ENCODE results near the gene OTX2. TPM values are rescaled to one million over a fixed set of nuclear protein-coding genes. Genes with fewer than 3 reads are reported as not detected.

OTX2 gene
- total RNA-seq, 4 donors from 2014 or later: not detected

- no peak for TF ChIP-seq EP300 (IDR thresholded peaks at IDR 0.05)
- TF ChIP-seq, protein P1, sequence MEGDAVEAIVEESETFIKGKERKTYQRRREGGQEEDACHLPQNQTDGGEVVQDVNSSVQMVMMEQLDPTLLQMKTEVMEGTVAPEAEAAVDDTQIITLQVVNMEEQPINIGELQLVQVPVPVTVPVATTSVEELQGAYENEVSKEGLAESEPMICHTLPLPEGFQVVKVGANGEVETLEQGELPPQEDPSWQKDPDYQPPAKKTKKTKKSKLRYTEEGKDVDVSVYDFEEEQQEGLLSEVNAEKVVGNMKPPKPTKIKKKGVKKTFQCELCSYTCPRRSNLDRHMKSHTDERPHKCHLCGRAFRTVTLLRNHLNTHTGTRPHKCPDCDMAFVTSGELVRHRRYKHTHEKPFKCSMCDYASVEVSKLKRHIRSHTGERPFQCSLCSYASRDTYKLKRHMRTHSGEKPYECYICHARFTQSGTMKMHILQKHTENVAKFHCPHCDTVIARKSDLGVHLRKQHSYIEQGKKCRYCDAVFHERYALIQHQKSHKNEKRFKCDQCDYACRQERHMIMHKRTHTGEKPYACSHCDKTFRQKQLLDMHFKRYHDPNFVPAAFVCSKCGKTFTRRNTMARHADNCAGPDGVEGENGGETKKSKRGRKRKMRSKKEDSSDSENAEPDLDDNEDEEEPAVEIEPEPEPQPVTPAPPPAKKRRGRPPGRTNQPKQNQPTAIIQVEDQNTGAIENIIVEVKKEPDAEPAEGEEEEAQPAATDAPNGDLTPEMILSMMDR (IDR thresholded peaks at IDR 0.05): no peak
- no peak for TF ChIP-seq POLR2A (IDR thresholded peaks at IDR 0.05)
- no peak for TF ChIP-seq POLR2AphosphoS5 (IDR thresholded peaks at IDR 0.05)
- no peak for DNase-seq (ENCODE audit: low spot score in 2 of 2)
- Histone ChIP-seq H3K36me3 (no peaks in the 10 kb centered on the region), H3K4me1 (peaks cover 30% of the 10 kb centered on the region), H3K27me3 (peaks cover 87% of the 10 kb centered on the region), H3K9me3 (no peaks in the 10 kb centered on the region), H3K4me3 (no peak overlapping the region), H3K27ac (no peak overlapping the region)
- WGBS: 22% methylated on average over 15 of the region's 17 CpGs
Measured at GRCh38 chr14:56795284-56795622, 15.0 kb downstream of the OTX2 start.

DNA sequence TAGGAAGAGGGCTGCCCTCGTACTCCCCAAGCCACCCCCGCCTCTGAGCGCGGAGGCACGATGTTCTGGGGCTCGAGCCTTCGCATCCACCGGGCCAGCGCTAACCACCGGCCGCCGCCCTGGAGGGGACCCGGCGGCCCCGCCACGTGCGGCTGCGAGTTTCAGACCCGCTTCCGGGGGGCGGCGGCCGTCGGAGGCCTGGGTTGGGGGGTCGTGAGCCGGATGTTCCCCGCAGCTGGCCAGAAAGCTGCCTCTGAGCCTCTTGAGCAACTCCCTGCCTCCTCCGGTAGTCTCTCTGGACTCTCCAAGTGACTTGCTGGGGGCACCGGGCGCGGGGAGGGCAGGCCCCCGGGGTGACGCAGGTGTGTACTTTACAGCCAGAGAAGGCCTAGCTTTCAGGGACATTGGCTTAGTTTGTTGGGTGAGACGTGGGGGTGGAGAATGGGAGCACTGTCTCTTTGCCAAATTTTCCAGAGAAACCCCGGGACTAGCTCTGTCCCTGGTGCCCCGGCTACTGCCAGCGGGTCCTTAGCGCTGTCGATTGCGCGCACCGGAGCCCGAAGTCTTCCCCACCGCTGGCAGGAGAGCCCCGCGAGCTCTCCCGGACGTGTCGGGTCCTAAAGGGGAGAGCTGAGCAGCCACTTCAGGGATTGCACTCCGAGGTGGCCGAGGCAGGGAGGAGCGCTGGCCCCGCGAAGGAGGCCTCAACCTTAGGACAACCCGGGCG lies 15.6 kb downstream of the OTX2 start:
- Histone ChIP-seq H3K4me1 (peaks cover 30% of the 10 kb centered on the region), H3K36me3 (no peaks in the 10 kb centered on the region), H3K9me3 (no peaks in the 10 kb centered on the region), H3K27me3 (peaks cover 82% of the 10 kb centered on the region), H3K27ac (no peak overlapping the region), H3K4me3 (no peak overlapping the region)
- WGBS: 10% methylated on average over 5 of the region's 56 CpGs
- no peak for DNase-seq (ENCODE audit: low spot score in 2 of 2)
- no peak for TF ChIP-seq POLR2A (IDR thresholded peaks at IDR 0.05)
- TF ChIP-seq POLR2AphosphoS5 (IDR thresholded peaks at IDR 0.05): no peak
- TF ChIP-seq, protein P1 (IDR thresholded peaks at IDR 0.05): no peak
- TF ChIP-seq EP300 (IDR thresholded peaks at IDR 0.05): no peak

GRCh38 chr14:56794088-56794556 lies 16.2 kb downstream of the OTX2 start:
- Histone ChIP-seq H3K27me3 (peaks cover 76% of the 10 kb centered on the region), H3K9me3 (no peaks in the 10 kb centered on the region), H3K27ac (no peak overlapping the region), H3K36me3 (no peaks in the 10 kb centered on the region), H3K4me1 (peaks cover 30% of the 10 kb centered on the region), H3K4me3 (no peak overlapping the region)
- WGBS: 19% methylated on average over 20 of the region's 33 CpGs
- no peak for TF ChIP-seq POLR2AphosphoS5 (IDR thresholded peaks at IDR 0.05)
- TF ChIP-seq EP300 (IDR thresholded peaks at IDR 0.05): no peak
- no peak for TF ChIP-seq POLR2A (IDR thresholded peaks at IDR 0.05)
- TF ChIP-seq, protein P1 (IDR thresholded peaks at IDR 0.05): no peak
- DNase-seq (ENCODE audit: low spot score in 2 of 2): no peak

DNA sequence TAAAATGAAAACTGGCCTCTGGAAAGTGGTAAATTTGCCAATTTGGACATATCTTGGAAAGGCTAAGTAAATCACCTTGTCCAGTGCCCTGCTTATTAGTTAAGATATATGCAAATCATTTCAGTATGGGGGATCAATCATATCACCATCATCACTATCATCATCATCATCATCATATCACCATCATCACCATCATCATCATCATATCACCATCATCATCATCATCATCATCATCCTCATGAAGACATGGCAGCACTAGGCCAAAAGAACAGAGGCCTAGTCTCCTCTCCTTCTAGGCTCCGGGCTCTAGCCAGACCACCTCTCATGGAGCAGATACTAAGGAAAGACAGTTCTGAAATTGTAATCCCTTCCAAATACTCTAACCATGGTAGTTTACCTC lies 20.3 kb downstream of the OTX2 start:
- Histone ChIP-seq H3K27me3 (peaks cover 49% of the 10 kb centered on the region), H3K9me3 (no peaks in the 10 kb centered on the region), H3K4me3 (no peak overlapping the region), H3K36me3 (no peaks in the 10 kb centered on the region), H3K27ac (no peak overlapping the region), H3K4me1 (peaks cover 7% of the 10 kb centered on the region)
- WGBS: 85% methylated on average over 1 of the region's 1 CpG
- TF ChIP-seq, protein P1 (IDR thresholded peaks at IDR 0.05): no peak
- TF ChIP-seq EP300 (IDR thresholded peaks at IDR 0.05): no peak
- TF ChIP-seq POLR2AphosphoS5 (IDR thresholded peaks at IDR 0.05): no peak
- no peak for TF ChIP-seq POLR2A (IDR thresholded peaks at IDR 0.05)
- DNase-seq (ENCODE audit: low spot score in 2 of 2): no peak

DNA sequence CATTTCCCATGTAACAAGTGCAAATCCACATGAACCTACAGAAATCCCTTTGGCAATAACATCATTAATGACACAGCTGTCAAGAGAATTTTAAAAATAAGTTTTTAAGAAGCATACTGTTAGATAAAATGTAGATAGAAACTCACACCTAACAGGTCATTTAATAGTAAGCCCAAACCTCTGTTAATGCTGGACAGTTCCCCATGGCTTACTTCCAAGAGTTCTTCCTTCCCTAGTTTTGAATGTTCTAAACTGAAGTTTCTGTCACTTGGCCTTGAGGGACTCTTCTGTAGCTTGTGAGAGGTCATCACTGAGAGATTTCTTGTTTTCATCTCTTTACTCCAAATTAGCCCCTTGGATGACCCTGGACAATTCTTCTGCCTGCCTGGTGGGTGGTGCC lies 22.7 kb downstream of the OTX2 start:
- Histone ChIP-seq H3K4me1 (no peaks in the 10 kb centered on the region), H3K27me3 (peaks cover 24% of the 10 kb centered on the region)
- DNase-seq (ENCODE audit: low spot score in 2 of 2): no peak

More for the DNA sequence above, 22.7 kb downstream of the OTX2 start:
- H3K27ac ChIP-seq: no peak overlapping the region
- no peaks in the 10 kb centered on the region for H3K9me3 ChIP-seq
- no peak overlapping the region for H3K4me3 ChIP-seq
- no peak for TF ChIP-seq POLR2A (IDR thresholded peaks at IDR 0.05)
- TF ChIP-seq EP300 (IDR thresholded peaks at IDR 0.05): no peak
- TF ChIP-seq, protein P1 (IDR thresholded peaks at IDR 0.05): no peak
- TF ChIP-seq POLR2AphosphoS5 (IDR thresholded peaks at IDR 0.05): no peak
- H3K36me3 ChIP-seq: no peaks in the 10 kb centered on the region

Measured in suprapubic skin (tissue), 4 donors.